Adrenal gland (tissue), 12 donors: ENCODE data around the gene ATP12A. TPM values are rescaled to one million over a fixed set of nuclear protein-coding genes. Genes with fewer than 3 reads are reported as not detected.

Source experiments
- DNase-seq, 7 donors: peaks; one replicate each; pipeline ENCODE4 v3.0.0-alpha.2; 2019 to 2020
- H3K27ac ChIP-seq, 5 donors: fragments of 200-600 bp; sonication (generic) in 4 of 5; 1 replicate in 3 of 5; 2 replicates in 2 of 5; pipeline versions ENCODE4 v1.5.1 to v1.8.0; 2016 to 2020; ENCODE audit warnings: mild to moderate bottlenecking in 1 of 5
- H3K27me3 ChIP-seq: fragments of 200-600 bp; 2 replicates; pipeline ENCODE4 v1.8.0; 2021
- H3K36me3 ChIP-seq, 2 donors: fragments of 200-600 bp; replicated peaks in 1 of 2; 1 replicate in 1 of 2; 2 replicates in 1 of 2; pipeline versions ENCODE4 v1.5.1 to v1.8.0; 2018 to 2022
- H3K4me1 ChIP-seq, 2 donors: fragments of 200-600 bp; replicated peaks in 1 of 2; 1 replicate in 1 of 2; 2 replicates in 1 of 2; pipeline versions ENCODE4 v1.5.1 to v1.8.0; 2018 to 2021
- H3K4me3 ChIP-seq, 4 donors: fragments of 200-600 bp; sonication (generic) in 3 of 4; one replicate each; pipeline ENCODE4 v1.5.1; 2016 to 2018
- H3K9me3 ChIP-seq, 3 donors: fragments of 200-600 bp; sonication (generic) in 1 of 3; replicated peaks in 1 of 3; 1 replicate in 2 of 3; 2 replicates in 1 of 3; pipeline versions ENCODE4 v1.5.1 to v1.8.0; 2016 to 2021
- POLR2A ChIP-seq, 2 donors: fragments of 450-650 bp; IDR thresholded peaks; one replicate each; pipeline ENCODE4 v1.6.1; 2017; ENCODE audit warnings: antibody characterized with exemption in 2 of 2, mild to moderate bottlenecking in 2 of 2, moderate library complexity in 1 of 2
- WGBS, 4 donors: extraction: QIAGEN DNeasy Blood & Tissue Kit in 2 of 4; methylation state at CpG; one replicate each; pipeline versions ENCODE4 v1.1.5 to v1.1.7; 2013 to 2017; 5-methylcytosine and 5-hydroxymethylcytosine counted together
- intact Hi-C, 2 donors: fragments of 100-400 bp; cut with DNase I; formaldehyde crosslinking; loops; one replicate each; pipeline versions ENCODE4 v1.14.1 to v1.15.0; 2022 to 2023
- polyA plus RNA-seq, 3 donors: library from polyadenylated mRNA; stranded (reverse); fragments of 200-250 nt in 2 of 3; fragments of 350-450 nt in 1 of 3; fragmentation: Illumina TruSeq in 1 of 3; extraction: RNeasy Lipid Tissue Mini Kit (QIAGEN cat#74804) in 1 of 3; gene quantifications; one replicate each; pipeline ENCODE4 v1.2.3, GENCODE V29; 2013 to 2014
- total RNA-seq, 9 donors: library from RNA; depleted of rRNA in 4 of 9; stranded (reverse); fragments of >200 nt in 4 of 9; fragments of 120-200 nt in 1 of 9; fragmentation: NEBNext Ultra II Directional in 1 of 9; extraction: Animal tissue kit (Norgen Biotek cat#: 25700) in 1 of 9; gene quantifications; one replicate each; pipeline versions ENCODE4 v1.1.0 to v1.2.4, GENCODE V29; 2013 to 2023
- TF ChIP-seq, protein P1 (sequence below), 6 experiments: fragments of 450-650 bp in 4 of 6; fragments of 200-600 bp in 2 of 6; sonication (generic) in 1 of 6; IDR thresholded peaks; 1 replicate in 5 of 6; 2 replicates in 1 of 6; pipeline versions ENCODE4 v1.5.1 to v1.8.0; 2016 to 2021; ENCODE audit warnings: antibody characterized with exemption in 6 of 6, mild to moderate bottlenecking in 2 of 6, moderate library complexity in 1 of 6
- donor health status: healthy with polysubstance abuse.
- donor health status: Bipolar disorder and iron deficiency.
- donor health status: DM: yes; HTN: yes; CAD: no.
- donor health status: DM: no; HTN: no; CAD: no.
- donor health status: DM: no; HTN: no; CAD: no.
- donor health status: DM: yes; HTN: yes; CAD: no.

ATP12A gene
- total and polyA plus RNA-seq, 12 donors: 0.04 to 0.06 TPM; not detected in 10

DNA sequence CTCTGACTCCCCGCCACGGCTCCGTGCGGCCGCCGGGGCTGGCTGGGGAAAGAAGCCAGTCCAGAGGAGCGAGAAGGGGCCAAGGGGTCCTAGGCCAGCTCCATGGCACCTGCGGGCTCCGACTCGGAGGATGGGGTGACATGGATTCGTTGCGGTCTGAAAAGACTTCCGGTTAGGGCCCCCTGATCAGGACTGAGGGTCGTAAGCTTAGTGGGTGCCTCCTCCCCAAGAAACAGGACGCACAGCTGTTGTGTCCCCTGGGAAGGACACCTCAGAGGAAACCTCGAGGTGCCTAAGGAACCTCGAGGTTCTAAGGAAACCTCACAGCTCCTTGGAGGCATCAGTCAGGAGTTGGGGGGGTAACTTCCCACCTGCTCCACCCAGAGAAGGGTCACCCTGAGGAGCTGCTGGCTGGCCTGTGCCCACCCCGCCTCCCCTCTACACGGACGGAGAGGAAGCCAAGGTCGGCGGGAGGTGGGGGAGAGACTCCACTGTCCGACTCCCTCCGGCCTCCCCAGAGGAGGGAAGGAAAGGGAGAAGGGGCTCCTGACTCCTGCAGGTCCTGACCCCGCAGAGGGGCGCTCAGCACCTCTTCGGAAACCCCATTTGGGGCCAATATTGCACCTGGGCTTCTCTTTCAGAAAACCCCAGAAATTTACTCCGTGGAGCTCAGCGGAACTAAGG lies 855 bp downstream of the ATP12A start:
- WGBS, 4 donors: 34 to 60% (median 38%) methylated on average over 14 to 29 of the region's 29 CpGs
- H3K4me3 ChIP-seq: peak overlapping the region in 2 of 4 donors; percentile 13 to 40
- intact Hi-C loops: no loop called here
- no peaks in the 10 kb centered on the region for H3K9me3 ChIP-seq
- H3K27ac ChIP-seq: no peak overlapping the region
- H3K36me3 ChIP-seq: no peaks in the 10 kb centered on the region
- no peak for DNase-seq
- H3K4me1 ChIP-seq: peaks cover 0 to 10% of the 10 kb centered on the region in 2 donors
- TF ChIP-seq, protein P1, sequence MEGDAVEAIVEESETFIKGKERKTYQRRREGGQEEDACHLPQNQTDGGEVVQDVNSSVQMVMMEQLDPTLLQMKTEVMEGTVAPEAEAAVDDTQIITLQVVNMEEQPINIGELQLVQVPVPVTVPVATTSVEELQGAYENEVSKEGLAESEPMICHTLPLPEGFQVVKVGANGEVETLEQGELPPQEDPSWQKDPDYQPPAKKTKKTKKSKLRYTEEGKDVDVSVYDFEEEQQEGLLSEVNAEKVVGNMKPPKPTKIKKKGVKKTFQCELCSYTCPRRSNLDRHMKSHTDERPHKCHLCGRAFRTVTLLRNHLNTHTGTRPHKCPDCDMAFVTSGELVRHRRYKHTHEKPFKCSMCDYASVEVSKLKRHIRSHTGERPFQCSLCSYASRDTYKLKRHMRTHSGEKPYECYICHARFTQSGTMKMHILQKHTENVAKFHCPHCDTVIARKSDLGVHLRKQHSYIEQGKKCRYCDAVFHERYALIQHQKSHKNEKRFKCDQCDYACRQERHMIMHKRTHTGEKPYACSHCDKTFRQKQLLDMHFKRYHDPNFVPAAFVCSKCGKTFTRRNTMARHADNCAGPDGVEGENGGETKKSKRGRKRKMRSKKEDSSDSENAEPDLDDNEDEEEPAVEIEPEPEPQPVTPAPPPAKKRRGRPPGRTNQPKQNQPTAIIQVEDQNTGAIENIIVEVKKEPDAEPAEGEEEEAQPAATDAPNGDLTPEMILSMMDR (IDR thresholded peaks at IDR 0.05): no peak
- no peak for TF ChIP-seq POLR2A (IDR thresholded peaks at IDR 0.05)
- H3K27me3 ChIP-seq: peaks cover 34% of the 10 kb centered on the region

DNA sequence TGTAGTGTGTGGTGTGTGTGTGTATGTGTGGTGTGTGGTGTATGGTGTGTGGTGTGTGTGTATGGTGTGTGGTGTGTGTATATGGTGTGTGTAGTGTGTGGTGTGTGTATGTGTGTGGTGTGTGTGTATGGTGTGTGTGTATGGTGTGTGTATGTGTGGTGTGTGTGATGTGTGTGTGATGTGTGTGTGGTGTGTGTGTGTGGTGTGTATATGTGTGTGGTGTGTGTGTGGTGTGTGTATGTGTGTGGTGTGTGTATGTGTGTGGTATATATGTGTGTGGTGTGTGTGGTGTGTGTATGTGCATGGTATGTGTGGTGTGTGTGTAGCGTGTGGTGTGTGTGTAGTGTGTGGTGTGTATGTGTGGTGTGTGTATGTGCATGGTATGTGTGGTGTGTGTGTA lies 1.7 kb downstream of the ATP12A start:
- Histone ChIP-seq H3K27me3 (peaks cover 34% of the 10 kb centered on the region), H3K27ac (no peak overlapping the region)
- 76 to 100% (median 91%) methylated on average over 1 of the region's 1 CpG for WGBS, 4 donors

DNA sequence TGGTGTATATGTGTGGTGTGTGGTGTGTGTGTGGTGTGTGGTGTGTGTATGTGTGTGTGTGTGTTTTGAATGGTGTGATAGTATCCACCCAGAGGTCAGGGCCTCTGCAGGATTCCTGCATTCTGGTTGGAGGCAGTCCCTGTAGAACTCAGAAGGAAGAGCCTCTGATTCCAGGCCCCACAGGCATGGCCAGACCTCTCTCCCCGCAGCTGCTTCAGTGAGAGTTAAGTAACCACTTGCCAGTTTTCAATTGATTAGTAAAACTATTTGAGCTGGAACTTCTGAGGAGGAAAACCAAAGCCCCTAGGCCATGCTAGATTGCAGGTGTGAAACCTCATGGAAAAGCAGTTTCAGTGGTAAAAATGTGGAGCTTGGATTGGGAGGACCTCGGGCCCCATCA lies 2.1 kb downstream of the ATP12A start:
- no peak for TF ChIP-seq POLR2A (IDR thresholded peaks at IDR 0.05)
- TF ChIP-seq, protein P1 (IDR thresholded peaks at IDR 0.05): no peak
- DNase-seq: no peak
- WGBS, 4 donors: 19 to 47% (median 37%) methylated on average over 1 to 2 of the region's 2 CpGs
- intact Hi-C loops: no loop called here
- Histone ChIP-seq H3K4me3 (no peak overlapping the region), H3K36me3 (no peaks in the 10 kb centered on the region), H3K27me3 (peaks cover 30% of the 10 kb centered on the region), H3K4me1 (peaks cover 0 to 10% of the 10 kb centered on the region in 2 donors), H3K9me3 (no peaks in the 10 kb centered on the region), H3K27ac (no peak overlapping the region)

More for the DNA sequence above, 1.7 kb downstream of the ATP12A start:
- H3K4me3 ChIP-seq: no peak overlapping the region
- intact Hi-C loops: no loop called here
- no peak for TF ChIP-seq POLR2A (IDR thresholded peaks at IDR 0.05)
- TF ChIP-seq, protein P1 (IDR thresholded peaks at IDR 0.05): no peak
- peaks cover 0 to 10% of the 10 kb centered on the region in 2 donors for H3K4me1 ChIP-seq
- H3K9me3 ChIP-seq: no peaks in the 10 kb centered on the region
- DNase-seq: no peak
- no peaks in the 10 kb centered on the region for H3K36me3 ChIP-seq

DNA sequence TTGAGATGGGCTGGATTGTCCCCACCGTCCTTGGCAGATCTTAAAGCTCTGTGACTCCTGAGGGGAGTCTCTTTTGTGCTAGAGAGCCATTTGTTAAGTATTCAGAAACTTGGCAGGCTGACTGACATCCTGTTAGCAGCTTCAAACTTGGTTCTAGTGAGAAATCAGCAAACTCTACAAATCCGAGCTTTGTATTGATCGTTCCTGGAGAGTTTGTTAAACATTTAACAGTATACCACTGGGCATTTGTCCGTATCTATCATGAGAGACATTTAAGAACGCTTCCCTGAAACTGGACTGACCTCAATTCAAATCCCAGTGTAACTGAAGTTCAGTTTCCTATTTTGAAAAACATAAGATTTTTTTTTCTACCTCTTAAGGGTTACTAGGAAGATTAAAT lies 3.1 kb downstream of the ATP12A start:
- intact Hi-C loops: no loop called here
- H3K27me3 ChIP-seq: peaks cover 25% of the 10 kb centered on the region
- no peak overlapping the region for H3K27ac ChIP-seq
- DNase-seq: no peak
- no peaks in the 10 kb centered on the region for H3K9me3 ChIP-seq
- 54 to 65% (median 61%) methylated on average over 5 of the region's 5 CpGs for WGBS, 4 donors
- peaks cover 0 to 10% of the 10 kb centered on the region in 2 donors for H3K4me1 ChIP-seq
- H3K36me3 ChIP-seq: no peaks in the 10 kb centered on the region
- no peak for TF ChIP-seq POLR2A (IDR thresholded peaks at IDR 0.05)
- TF ChIP-seq, protein P1 (IDR thresholded peaks at IDR 0.05): no peak
- H3K4me3 ChIP-seq: no peak overlapping the region
